Measurements from ENCODE around the gene CCM2.

Gene CCM2

DNA sequence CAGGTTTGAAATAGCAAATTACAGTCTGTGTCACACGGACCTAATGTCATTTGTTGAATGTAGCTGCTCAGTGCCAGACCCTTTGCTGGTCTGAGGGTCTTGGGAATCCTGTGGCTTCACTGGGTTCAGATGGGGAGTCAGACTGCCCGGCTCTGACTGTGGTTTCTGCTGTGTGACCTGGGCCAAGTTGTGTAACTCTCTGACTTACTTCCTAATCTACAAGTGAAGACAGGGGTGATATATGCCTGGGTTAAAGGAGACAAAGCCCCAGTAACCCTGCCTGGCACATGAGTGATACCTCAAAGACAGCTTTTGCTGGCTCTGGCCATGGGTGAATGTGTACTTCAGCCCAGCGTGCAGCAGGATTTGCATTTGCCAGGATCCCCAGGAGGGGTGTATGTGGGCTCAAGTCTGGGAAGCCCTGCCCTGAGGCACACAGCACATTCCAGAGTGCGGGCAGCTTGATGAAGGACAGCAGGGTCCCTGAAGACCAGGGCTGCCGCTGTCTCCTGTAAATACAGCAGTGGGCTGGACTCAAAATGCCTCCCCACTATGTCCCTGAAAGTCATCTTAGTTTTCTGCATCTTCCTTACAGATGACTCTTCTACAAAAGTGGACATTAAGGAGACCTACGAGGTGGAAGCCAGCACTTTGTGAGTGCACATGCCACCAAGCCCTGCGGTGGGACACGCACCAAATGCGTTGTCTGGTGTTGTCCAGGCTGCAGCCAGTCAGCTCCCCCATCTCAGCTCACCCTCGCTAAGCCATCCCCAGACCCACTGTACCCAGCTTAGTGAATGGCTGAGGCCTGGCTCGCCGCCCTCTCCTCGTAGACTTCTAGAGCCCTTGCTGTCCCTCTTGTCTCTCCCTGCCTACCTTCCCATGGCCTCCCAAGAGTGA is 72.4 kb downstream of the CCM2 start:
- TF ChIP-seq, protein P1, sequence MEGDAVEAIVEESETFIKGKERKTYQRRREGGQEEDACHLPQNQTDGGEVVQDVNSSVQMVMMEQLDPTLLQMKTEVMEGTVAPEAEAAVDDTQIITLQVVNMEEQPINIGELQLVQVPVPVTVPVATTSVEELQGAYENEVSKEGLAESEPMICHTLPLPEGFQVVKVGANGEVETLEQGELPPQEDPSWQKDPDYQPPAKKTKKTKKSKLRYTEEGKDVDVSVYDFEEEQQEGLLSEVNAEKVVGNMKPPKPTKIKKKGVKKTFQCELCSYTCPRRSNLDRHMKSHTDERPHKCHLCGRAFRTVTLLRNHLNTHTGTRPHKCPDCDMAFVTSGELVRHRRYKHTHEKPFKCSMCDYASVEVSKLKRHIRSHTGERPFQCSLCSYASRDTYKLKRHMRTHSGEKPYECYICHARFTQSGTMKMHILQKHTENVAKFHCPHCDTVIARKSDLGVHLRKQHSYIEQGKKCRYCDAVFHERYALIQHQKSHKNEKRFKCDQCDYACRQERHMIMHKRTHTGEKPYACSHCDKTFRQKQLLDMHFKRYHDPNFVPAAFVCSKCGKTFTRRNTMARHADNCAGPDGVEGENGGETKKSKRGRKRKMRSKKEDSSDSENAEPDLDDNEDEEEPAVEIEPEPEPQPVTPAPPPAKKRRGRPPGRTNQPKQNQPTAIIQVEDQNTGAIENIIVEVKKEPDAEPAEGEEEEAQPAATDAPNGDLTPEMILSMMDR (IDR thresholded peaks at IDR 0.05): no peak
- no peak overlapping the region for H3K27ac ChIP-seq
- H2AFZ ChIP-seq: no peak overlapping the region
- no peaks in the 10 kb centered on the region for H3K4me1 ChIP-seq
- no peak overlapping the region for H3K4me2 ChIP-seq (ENCODE audit: low read length)
- H3K36me3 ChIP-seq (ENCODE audit: control insufficient read depth, insufficient read depth, low read length): no peaks in the 10 kb centered on the region
- no peak overlapping the region for H3K4me3 ChIP-seq (ENCODE audit: low read depth, low read length)
- no peaks in the 10 kb centered on the region for H3K79me2 ChIP-seq
- no peak overlapping the region for H3K9ac ChIP-seq
- no peaks in the 10 kb centered on the region for H3K27me3 ChIP-seq (ENCODE audit: control insufficient read depth, insufficient read depth, low read length)
- no peaks in the 10 kb centered on the region for H3K9me3 ChIP-seq (ENCODE audit: control insufficient read depth, low read length)

DNA sequence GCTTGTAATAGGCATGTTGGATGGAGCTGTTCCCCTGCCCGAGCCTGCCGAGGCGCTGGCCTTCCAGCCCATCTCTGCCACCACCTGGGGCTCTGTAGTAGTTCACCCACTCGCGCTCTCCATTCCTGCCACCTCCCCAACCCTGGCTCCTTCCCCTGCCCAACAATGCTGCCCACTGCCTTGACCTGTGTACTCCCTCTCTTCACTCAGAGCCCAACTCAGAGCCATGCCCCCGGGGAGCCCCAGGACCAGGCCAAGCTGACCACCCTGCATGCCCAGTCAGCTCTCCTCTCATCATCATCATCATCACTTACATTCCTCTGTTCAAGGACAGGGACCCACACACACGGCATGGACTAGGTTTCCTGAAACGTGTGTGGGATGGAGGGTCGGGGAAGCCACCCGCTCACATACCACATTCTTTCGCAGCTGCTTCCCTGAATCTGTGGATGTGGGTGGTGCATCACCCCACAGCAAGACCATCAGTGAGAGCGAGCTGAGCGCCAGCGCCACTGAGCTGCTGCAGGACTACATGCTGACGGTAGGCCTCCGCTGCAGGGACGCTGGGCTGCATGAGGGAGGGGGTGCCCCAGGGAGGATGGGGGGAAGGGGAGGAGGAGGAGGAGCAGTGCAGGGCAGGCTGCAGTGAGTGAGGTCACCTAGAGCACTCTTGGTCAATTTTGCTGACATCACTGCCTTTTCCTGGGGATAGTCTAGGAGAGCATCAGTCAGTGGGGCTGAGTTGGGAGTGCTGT is 73.2 kb downstream of the CCM2 start:
- Histone ChIP-seq H3K4me2 (ENCODE audit: low read length) (no peak overlapping the region), H3K4me3 (ENCODE audit: low read depth, low read length) (no peak overlapping the region), H3K9ac (no peak overlapping the region), H3K4me1 (no peaks in the 10 kb centered on the region), H3K9me3 (ENCODE audit: control insufficient read depth, low read length) (no peaks in the 10 kb centered on the region), H3K27me3 (ENCODE audit: control insufficient read depth, insufficient read depth, low read length) (no peaks in the 10 kb centered on the region), H3K79me2 (no peaks in the 10 kb centered on the region), H3K27ac (no peak overlapping the region), H3K36me3 (ENCODE audit: control insufficient read depth, insufficient read depth, low read length) (no peaks in the 10 kb centered on the region), H2AFZ (no peak overlapping the region)
- TF ChIP-seq, protein P1 (IDR thresholded peaks at IDR 0.05): no peak

DNA sequence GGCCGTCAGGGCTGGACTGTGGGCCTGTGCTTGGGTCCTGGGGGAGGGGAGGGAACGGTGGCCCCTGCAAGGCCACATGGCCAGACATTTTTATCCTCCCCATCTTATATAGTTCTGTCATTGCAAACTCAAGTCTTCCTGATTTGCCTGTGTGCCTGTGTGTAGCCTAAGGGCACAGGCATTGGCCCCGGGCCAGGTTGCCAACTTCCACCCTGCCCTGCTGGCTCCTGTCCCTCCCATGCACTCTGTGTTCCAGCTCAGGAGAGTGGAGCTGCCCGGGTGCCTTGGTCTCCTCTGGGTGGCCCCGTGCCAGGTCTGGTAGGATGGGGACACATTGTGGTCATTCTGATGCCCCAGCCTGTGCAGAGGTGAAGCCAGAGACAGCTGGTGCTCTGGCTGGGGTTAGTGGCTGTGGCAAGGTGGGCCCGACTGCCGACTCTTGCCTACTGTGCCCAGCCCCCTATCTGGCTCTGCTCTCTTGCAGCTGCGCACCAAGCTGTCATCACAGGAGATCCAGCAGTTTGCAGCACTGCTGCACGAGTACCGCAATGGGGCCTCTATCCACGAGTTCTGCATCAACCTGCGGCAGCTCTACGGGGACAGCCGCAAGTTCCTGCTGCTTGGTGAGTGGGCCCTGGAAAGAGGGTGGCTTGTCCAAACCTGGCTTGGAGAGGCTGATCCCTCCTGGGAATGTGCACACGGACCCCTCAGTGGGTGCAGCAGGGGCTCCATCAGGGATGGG is 74.0 kb downstream of the CCM2 start:
- Histone ChIP-seq H3K9me3 (ENCODE audit: control insufficient read depth, low read length) (no peaks in the 10 kb centered on the region), H3K79me2 (no peaks in the 10 kb centered on the region), H3K27ac (no peak overlapping the region), H3K4me1 (no peaks in the 10 kb centered on the region), H3K27me3 (ENCODE audit: control insufficient read depth, insufficient read depth, low read length) (no peaks in the 10 kb centered on the region), H3K36me3 (ENCODE audit: control insufficient read depth, insufficient read depth, low read length) (no peaks in the 10 kb centered on the region), H3K4me2 (ENCODE audit: low read length) (no peak overlapping the region), H3K4me3 (ENCODE audit: low read depth, low read length) (no peak overlapping the region), H2AFZ (no peak overlapping the region), H3K9ac (no peak overlapping the region)
- TF ChIP-seq, protein P1 (IDR thresholded peaks at IDR 0.05): no peak

DNA sequence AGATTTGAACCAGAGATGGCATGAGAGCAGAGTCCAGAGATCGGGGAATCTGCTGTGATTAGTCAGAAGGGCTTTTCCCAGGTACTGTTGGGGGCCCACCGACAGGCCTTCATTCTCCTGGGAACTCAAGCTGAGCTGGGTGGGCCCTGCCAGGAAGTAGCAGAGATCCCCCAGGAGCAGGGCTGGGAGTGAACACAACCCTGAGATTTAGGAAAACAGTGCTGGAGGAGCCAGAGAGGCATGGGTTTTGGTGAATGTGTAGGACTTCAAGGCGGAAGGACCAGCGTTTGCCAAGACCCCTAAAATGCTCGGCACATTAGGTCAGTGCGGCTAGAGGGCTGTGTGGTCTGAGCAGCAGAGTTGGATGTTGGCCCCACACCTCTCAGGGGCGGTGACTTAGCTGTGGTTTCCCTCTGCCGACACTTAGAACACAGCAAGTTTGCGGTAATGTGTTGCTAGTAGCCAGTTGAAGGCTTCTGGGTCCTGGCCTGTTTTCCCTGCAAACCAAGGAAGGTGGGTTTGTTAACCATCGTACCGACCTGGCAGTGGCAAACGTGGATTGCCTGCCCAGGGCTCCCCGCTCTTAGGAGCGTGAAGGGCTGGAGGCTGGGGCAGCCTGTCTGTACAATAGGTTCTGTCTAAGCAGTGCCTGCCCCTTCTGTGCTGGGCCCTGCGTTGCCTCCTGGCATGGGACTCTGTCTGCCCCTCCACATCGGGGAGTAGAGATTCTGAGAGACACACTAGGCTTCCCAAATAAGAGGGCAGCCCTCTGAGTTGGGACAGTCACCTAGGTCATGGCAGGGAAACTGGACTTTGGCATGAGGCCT is 74.7 kb downstream of the CCM2 start:
- Histone ChIP-seq H3K27ac (no peak overlapping the region), H2AFZ (no peak overlapping the region), H3K4me2 (ENCODE audit: low read length) (no peak overlapping the region), H3K9me3 (ENCODE audit: control insufficient read depth, low read length) (no peaks in the 10 kb centered on the region), H3K9ac (no peak overlapping the region), H3K27me3 (ENCODE audit: control insufficient read depth, insufficient read depth, low read length) (no peaks in the 10 kb centered on the region), H3K36me3 (ENCODE audit: control insufficient read depth, insufficient read depth, low read length) (no peaks in the 10 kb centered on the region), H3K4me1 (no peaks in the 10 kb centered on the region), H3K79me2 (no peaks in the 10 kb centered on the region), H3K4me3 (ENCODE audit: low read depth, low read length) (no peak overlapping the region)
- TF ChIP-seq, protein P1 (IDR thresholded peaks at IDR 0.05): no peak

Data from parathyroid adenoma (tissue), 2 donors.